Activated CD8-positive, alpha-beta memory T cell treated with anti-CD3 and anti-CD28 coated beads, Interleukin-2, amount 10 ng/mL, durations not matched to agents 7 days and 5 days (primary cell): ENCODE results near the gene OBP2A. TPM values are rescaled to one million over a fixed set of nuclear protein-coding genes. Genes with fewer than 3 reads are reported as not detected.

Source experiments
- ATAC-seq: fragments of 150-1000 bp; cut with Tn5 transposase; one replicate; pipeline ENCODE4 v1.10.0; 2021; ENCODE audit warnings: moderate library complexity
- CTCF ChIA-PET: fragments of 350-600 bp; sonication (Branson Sonifier 250); formaldehyde crosslinking; loops from one replicate; lab custom pipeline; 2021; ENCODE audit warnings: antibody characterized with exemption; lab: Charles Lee
- DNase-seq: peaks from one replicate; pipeline ENCODE4 v3.0.0-alpha.2; 2020
- H3K27ac Mint-ChIP-seq: one replicate; pipeline ENCODE4 v1.8.0; 2021; ENCODE audit warnings: mild to moderate bottlenecking, mixed read lengths
- H3K27me3 Mint-ChIP-seq: one replicate; pipeline ENCODE4 v1.8.0; 2021; ENCODE audit warnings: mixed read lengths
- H3K36me3 Mint-ChIP-seq: one replicate; pipeline ENCODE4 v1.8.0; 2021; ENCODE audit warnings: mild to moderate bottlenecking, mixed read lengths
- H3K4me1 Mint-ChIP-seq: one replicate; pipeline ENCODE4 v1.8.0; 2021; ENCODE audit warnings: mixed read lengths
- H3K4me3 Mint-ChIP-seq: one replicate; pipeline ENCODE4 v1.8.0; 2021; ENCODE audit warnings: mild to moderate bottlenecking, moderate library complexity, mixed read lengths
- H3K9me3 Mint-ChIP-seq: one replicate; pipeline ENCODE4 v1.8.0; 2022; ENCODE audit warnings: low read depth, mixed read lengths
- total RNA-seq, 2 experiments: library from RNA; stranded (reverse); gene quantifications; one replicate each; pipeline ENCODE4 v1.2.3, GENCODE V29; 2021

The OBP2A gene
- total RNA-seq, 2 experiments from 2014 or later, result not detected

- Mint-ChIP-seq H3K27me3 (peaks cover 3% of the 10 kb centered on the region), H3K4me1 (peaks cover 3% of the 10 kb centered on the region), H3K36me3 (no peaks in the 10 kb centered on the region), H3K9me3 (no peaks in the 10 kb centered on the region), H3K4me3 (no peak within 1 kb of the TSS), H3K27ac (no peak within 1 kb of the TSS)
- CTCF ChIA-PET, result no interaction called here
- no peak for ATAC-seq
- no peak for DNase-seq
Observed at GRCh38 chr9:135561391-135562234, 15.7 kb downstream of the OBP2A start, which contains the start of gene PAEP. Gene PAEP, plus strand, starts transcription at chr9:135561756.

GRCh38 chr9:135562235-135562745 is 16.4 kb downstream of the OBP2A start:
- CTCF ChIA-PET, result no interaction called here
- Mint-ChIP-seq H3K27me3 (peaks cover 3% of the 10 kb centered on the region), H3K4me1 (peaks cover 4% of the 10 kb centered on the region), H3K36me3 (no peaks in the 10 kb centered on the region), H3K27ac (no peak overlapping the region), H3K9me3 (no peaks in the 10 kb centered on the region), H3K4me3 (no peak overlapping the region)
- ATAC-seq, result no peak
- DNase-seq, result no peak

GRCh38 chr9:135563039-135563476 is 17.1 kb downstream of the OBP2A start:
- CTCF ChIA-PET, result no interaction called here
- DNase-seq (no peak), ATAC-seq (no peak)
- no peak overlapping the region for H3K4me3 Mint-ChIP-seq
- peaks cover 4% of the 10 kb centered on the region for H3K4me1 Mint-ChIP-seq
- H3K27me3 Mint-ChIP-seq, result no peaks in the 10 kb centered on the region
- H3K36me3 Mint-ChIP-seq, result no peaks in the 10 kb centered on the region
- H3K27ac Mint-ChIP-seq, result no peak overlapping the region
- H3K9me3 Mint-ChIP-seq, result no peaks in the 10 kb centered on the region

GRCh38 chr9:135563858-135564257 is 17.9 kb downstream of the OBP2A start:
- no peaks in the 10 kb centered on the region for H3K27me3 Mint-ChIP-seq
- ATAC-seq, result no peak

GRCh38 chr9:135565141-135565628 is 19.3 kb downstream of the OBP2A start:
- no peaks in the 10 kb centered on the region for H3K36me3 Mint-ChIP-seq
- H3K27ac Mint-ChIP-seq, result no peak overlapping the region
- DNase-seq, result no peak
- H3K27me3 Mint-ChIP-seq, result no peaks in the 10 kb centered on the region
- H3K9me3 Mint-ChIP-seq, result no peaks in the 10 kb centered on the region
- H3K4me1 Mint-ChIP-seq, result peaks cover 4% of the 10 kb centered on the region
- CTCF ChIA-PET, result no interaction called here
- no peak overlapping the region for H3K4me3 Mint-ChIP-seq
- ATAC-seq, result no peak

More at GRCh38 chr9:135563858-135564257, 17.9 kb downstream of the OBP2A start:
- H3K9me3 Mint-ChIP-seq, result no peaks in the 10 kb centered on the region
- H3K36me3 Mint-ChIP-seq, result no peaks in the 10 kb centered on the region
- CTCF ChIA-PET, result no interaction called here
- peaks cover 4% of the 10 kb centered on the region for H3K4me1 Mint-ChIP-seq
- H3K27ac Mint-ChIP-seq, result no peak overlapping the region
- no peak overlapping the region for H3K4me3 Mint-ChIP-seq
- no peak for DNase-seq

GRCh38 chr9:135565636-135566035 is 19.7 kb downstream of the OBP2A start:
- DNase-seq (no peak), ATAC-seq (no peak)
- H3K27me3 Mint-ChIP-seq, result peaks cover 2% of the 10 kb centered on the region
- no peaks in the 10 kb centered on the region for H3K9me3 Mint-ChIP-seq
- no peak overlapping the region for H3K27ac Mint-ChIP-seq
- H3K36me3 Mint-ChIP-seq, result no peaks in the 10 kb centered on the region
- H3K4me1 Mint-ChIP-seq, result peaks cover 4% of the 10 kb centered on the region
- CTCF ChIA-PET, result no interaction called here
- H3K4me3 Mint-ChIP-seq, result no peak overlapping the region

- Mint-ChIP-seq H3K4me3 (no peak overlapping the region), H3K27ac (no peak overlapping the region), H3K9me3 (no peaks in the 10 kb centered on the region), H3K27me3 (peaks cover 6% of the 10 kb centered on the region), H3K4me1 (peaks cover 4% of the 10 kb centered on the region), H3K36me3 (no peaks in the 10 kb centered on the region)
- CTCF ChIA-PET, result no interaction called here
- ATAC-seq (no peak), DNase-seq (no peak)
Observed at GRCh38 chr9:135566552-135566951, 20.6 kb downstream of the OBP2A start.

GRCh38 chr9:135567311-135567710 is 21.4 kb downstream of the OBP2A start:
- Mint-ChIP-seq H3K27me3 (peaks cover 6% of the 10 kb centered on the region), H3K27ac (no peak overlapping the region), H3K4me3 (no peak overlapping the region), H3K4me1 (peaks cover 4% of the 10 kb centered on the region), H3K36me3 (no peaks in the 10 kb centered on the region), H3K9me3 (no peaks in the 10 kb centered on the region)
- DNase-seq, result no peak
- CTCF ChIA-PET, result interaction anchor here (0.6 kb wide), 1 partner anchor 25 kb away, joined by 3 read pairs; no protein-coding TSS in a partner anchor
- ATAC-seq, result no peak

- no peak overlapping the region for H3K27ac Mint-ChIP-seq
- ATAC-seq (no peak), DNase-seq (no peak)
- no peaks in the 10 kb centered on the region for H3K9me3 Mint-ChIP-seq
- H3K36me3 Mint-ChIP-seq, result no peaks in the 10 kb centered on the region
- CTCF ChIA-PET, result interaction anchor here (0.6 kb wide), 1 partner anchor 26 kb away, joined by 3 read pairs; no protein-coding TSS in a partner anchor
- H3K4me1 Mint-ChIP-seq, result peaks cover 4% of the 10 kb centered on the region
- peaks cover 6% of the 10 kb centered on the region for H3K27me3 Mint-ChIP-seq
- no peak overlapping the region for H3K4me3 Mint-ChIP-seq
Observed at GRCh38 chr9:135568026-135568425, 22.1 kb downstream of the OBP2A start.

GRCh38 chr9:135570456-135570855 is 24.5 kb downstream of the OBP2A start:
- ATAC-seq, result no peak
- peaks cover 6% of the 10 kb centered on the region for H3K27me3 Mint-ChIP-seq
- no peak overlapping the region for H3K27ac Mint-ChIP-seq
- no peak for DNase-seq
- no peak overlapping the region for H3K4me3 Mint-ChIP-seq
- H3K4me1 Mint-ChIP-seq, result peaks cover 4% of the 10 kb centered on the region
- no peaks in the 10 kb centered on the region for H3K9me3 Mint-ChIP-seq
- CTCF ChIA-PET, result no interaction called here
- H3K36me3 Mint-ChIP-seq, result no peaks in the 10 kb centered on the region

- H3K27me3 Mint-ChIP-seq, result peaks cover 6% of the 10 kb centered on the region
- CTCF ChIA-PET, result no interaction called here
- no peak for DNase-seq
- ATAC-seq, result no peak
- no peak overlapping the region for H3K27ac Mint-ChIP-seq
- H3K4me3 Mint-ChIP-seq, result no peak overlapping the region
- H3K9me3 Mint-ChIP-seq, result no peaks in the 10 kb centered on the region
- no peaks in the 10 kb centered on the region for H3K4me1 Mint-ChIP-seq
- no peaks in the 10 kb centered on the region for H3K36me3 Mint-ChIP-seq
Observed at GRCh38 chr9:135572233-135572632, 26.3 kb downstream of the OBP2A start.

GRCh38 chr9:135573124-135573523 is 27.2 kb downstream of the OBP2A start:
- no peak overlapping the region for H3K4me3 Mint-ChIP-seq
- CTCF ChIA-PET, result no interaction called here
- no peak overlapping the region for H3K27ac Mint-ChIP-seq
- no peaks in the 10 kb centered on the region for H3K9me3 Mint-ChIP-seq
- H3K4me1 Mint-ChIP-seq, result no peaks in the 10 kb centered on the region
- ATAC-seq (no peak), DNase-seq (no peak)
- H3K36me3 Mint-ChIP-seq, result no peaks in the 10 kb centered on the region
- H3K27me3 Mint-ChIP-seq, result peaks cover 6% of the 10 kb centered on the region

- Mint-ChIP-seq H3K9me3 (no peaks in the 10 kb centered on the region), H3K27me3 (peaks cover 6% of the 10 kb centered on the region), H3K36me3 (no peaks in the 10 kb centered on the region), H3K4me1 (no peaks in the 10 kb centered on the region), H3K4me3 (no peak overlapping the region), H3K27ac (no peak overlapping the region)
- DNase-seq (no peak), ATAC-seq (no peak)
- CTCF ChIA-PET, result no interaction called here
Observed at GRCh38 chr9:135574331-135574730, 28.4 kb downstream of the OBP2A start.

- no peak for ATAC-seq
- CTCF ChIA-PET, result no interaction called here
- H3K27me3 Mint-ChIP-seq, result peaks cover 6% of the 10 kb centered on the region
- H3K4me3 Mint-ChIP-seq, result no peak overlapping the region
- H3K27ac Mint-ChIP-seq, result no peak overlapping the region
- H3K36me3 Mint-ChIP-seq, result no peaks in the 10 kb centered on the region
- no peak for DNase-seq
- H3K9me3 Mint-ChIP-seq, result no peaks in the 10 kb centered on the region
- H3K4me1 Mint-ChIP-seq, result no peaks in the 10 kb centered on the region
Observed at GRCh38 chr9:135574943-135575342, 29.0 kb downstream of the OBP2A start.
